ENCODE measurements around the gene ELL2. TPM values are rescaled to one million over a fixed set of nuclear protein-coding genes. Genes with fewer than 3 reads are reported as not detected.

The ELL2 gene
- total and polyA plus RNA-seq, 2 donors (not counting 1 experiment from before 2014, with no cell fraction given), result 7.2 to 27.0 TPM

- Histone ChIP-seq H3K9ac (ENCODE audit: low read length) (no peak overlapping the region), H3K27ac (ENCODE audit: low read length in 2 of 2) (no peak overlapping the region), H3K4me1 (ENCODE audit: control insufficient read depth in 2 of 2, insufficient read depth in 2 of 2, low read length in 2 of 2) (no peaks in the 10 kb centered on the region), H4K20me1 (ENCODE audit: control insufficient read depth, insufficient read depth, low read length, poor library complexity, severe bottlenecking) (no peaks in the 10 kb centered on the region), H2AFZ (ENCODE audit: insufficient read depth, low read depth, low read length, poor library complexity, severe bottlenecking) (no peak overlapping the region), H3K79me2 (ENCODE audit: control insufficient read depth, insufficient read depth, low read length) (no peaks in the 10 kb centered on the region), H3K36me3 (replicated peaks in 1 of 2; ENCODE audit: control extremely low read depth in 1 of 2, control insufficient read depth in 1 of 2, extremely low read depth in 1 of 2, insufficient read depth in 2 of 2, low read length in 1 of 2) (no peaks in the 10 kb centered on the region), H3K4me3 (ENCODE audit: control extremely low read depth in 1 of 5, extremely low read depth in 1 of 5, insufficient read depth in 1 of 5, low read depth in 2 of 5, low read length in 4 of 5) (no peak overlapping the region), H3K27me3 (replicated peaks in 1 of 4; ENCODE audit: control extremely low read depth in 1 of 4, control insufficient read depth in 3 of 4, insufficient read depth in 4 of 4, low read length in 3 of 4) (no peaks in the 10 kb centered on the region), H3K9me3 (ENCODE audit: control extremely low read depth in 1 of 3, control insufficient read depth in 2 of 3, insufficient read depth in 1 of 3, low read length in 2 of 3) (no peaks in the 10 kb centered on the region), H3K4me2 (replicated peaks; ENCODE audit: low read depth, low read length, poor library complexity, severe bottlenecking) (no peak overlapping the region)
- H3K4me1 Mint-ChIP-seq, result no peaks in the 10 kb centered on the region
- H3K4me3 Mint-ChIP-seq, result no peak overlapping the region
- H3K27me3 Mint-ChIP-seq, result no peaks in the 10 kb centered on the region
- no peaks in the 10 kb centered on the region for H3K9me3 Mint-ChIP-seq (ENCODE audit: insufficient read depth)
- H3K27ac Mint-ChIP-seq, result no peak overlapping the region
- ChIA-PET POLR2A (no interaction called here), CTCF (no interaction called here)
- DNase-seq (no peak), ATAC-seq (ENCODE audit: low read depth) (no peak)
- intact Hi-C loops (cut with micrococcal nuclease), result no loop called here
- TF ChIP-seq EZH2 (IDR thresholded peaks at IDR 0.05; ENCODE audit: borderline replicate concordance, insufficient read depth, low read depth, low read length, poor library complexity, severe bottlenecking), result no peak
- TF ChIP-seq CTCF (IDR thresholded peaks at IDR 0.05), result no peak
Measured at GRCh38 chr5:96001262-96001661, 39.6 kb upstream of the ELL2 start.

- intact Hi-C loops (cut with micrococcal nuclease), result no loop called here
- H3K9me3 ChIP-seq (ENCODE audit: control extremely low read depth in 1 of 3, control insufficient read depth in 2 of 3, insufficient read depth in 1 of 3, low read length in 2 of 3), result no peaks in the 10 kb centered on the region
- Mint-ChIP-seq H3K4me1 (no peaks in the 10 kb centered on the region), H3K27me3 (no peaks in the 10 kb centered on the region), H3K4me3 (no peak overlapping the region), H3K27ac (no peak overlapping the region), H3K9me3 (ENCODE audit: insufficient read depth) (no peaks in the 10 kb centered on the region)
- no peaks in the 10 kb centered on the region for H3K27me3 ChIP-seq (replicated peaks in 1 of 4; ENCODE audit: control extremely low read depth in 1 of 4, control insufficient read depth in 3 of 4, insufficient read depth in 4 of 4, low read length in 3 of 4)
- CTCF ChIA-PET, result no interaction called here
- no peak overlapping the region for H3K4me2 ChIP-seq (replicated peaks; ENCODE audit: low read depth, low read length, poor library complexity, severe bottlenecking)
- TF ChIP-seq EZH2 (IDR thresholded peaks at IDR 0.05; ENCODE audit: borderline replicate concordance, insufficient read depth, low read depth, low read length, poor library complexity, severe bottlenecking) (no peak), CTCF (IDR thresholded peaks at IDR 0.05) (no peak)
- no CpG with 5 or more reads among the region's 3 CpGs for WGBS (ENCODE audit: insufficient coverage)
- no peak overlapping the region for H3K4me3 ChIP-seq (ENCODE audit: control extremely low read depth in 1 of 5, extremely low read depth in 1 of 5, insufficient read depth in 1 of 5, low read depth in 2 of 5, low read length in 4 of 5)
- H3K27ac ChIP-seq (ENCODE audit: low read length in 2 of 2), result no peak overlapping the region
- no peak for ATAC-seq (ENCODE audit: low read depth)
- H3K9ac ChIP-seq (ENCODE audit: low read length), result no peak overlapping the region
- DNase-seq, result no peak
- H3K4me1 ChIP-seq (ENCODE audit: control insufficient read depth in 2 of 2, insufficient read depth in 2 of 2, low read length in 2 of 2), result no peaks in the 10 kb centered on the region
- H3K36me3 ChIP-seq (replicated peaks in 1 of 2; ENCODE audit: control extremely low read depth in 1 of 2, control insufficient read depth in 1 of 2, extremely low read depth in 1 of 2, insufficient read depth in 2 of 2, low read length in 1 of 2), result no peaks in the 10 kb centered on the region
- no peaks in the 10 kb centered on the region for H3K79me2 ChIP-seq (ENCODE audit: control insufficient read depth, insufficient read depth, low read length)
- no peak overlapping the region for H2AFZ ChIP-seq (ENCODE audit: insufficient read depth, low read depth, low read length, poor library complexity, severe bottlenecking)
- POLR2A ChIA-PET, result no interaction called here
- H4K20me1 ChIP-seq (ENCODE audit: control insufficient read depth, insufficient read depth, low read length, poor library complexity, severe bottlenecking), result no peaks in the 10 kb centered on the region
Measured at GRCh38 chr5:96000308-96000707, 38.7 kb upstream of the ELL2 start.
